ENCODE measurements around the gene EPB41L1.

EPB41L1 gene

DNA sequence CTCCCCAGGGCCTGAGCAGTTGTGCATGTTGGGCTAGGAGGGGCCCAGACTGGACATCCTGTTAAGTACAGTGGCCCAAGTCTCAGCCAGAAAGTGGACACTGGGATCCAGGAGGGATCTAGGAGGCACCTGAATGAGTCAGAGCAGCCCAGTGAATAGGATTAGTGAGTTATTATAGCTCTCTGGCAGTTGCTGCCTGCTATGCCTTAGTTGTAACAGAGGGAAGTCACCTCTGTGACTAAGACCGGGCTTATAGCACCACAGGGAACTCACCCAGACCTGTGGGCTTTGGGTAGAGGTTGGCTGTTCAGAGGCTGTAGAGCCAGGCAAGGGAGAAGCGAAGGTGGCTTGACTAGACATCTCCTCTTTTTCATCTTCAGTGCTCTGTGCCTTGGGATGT lies 42.7 kb downstream of the EPB41L1 start:
- DNase-seq = no peak

DNA sequence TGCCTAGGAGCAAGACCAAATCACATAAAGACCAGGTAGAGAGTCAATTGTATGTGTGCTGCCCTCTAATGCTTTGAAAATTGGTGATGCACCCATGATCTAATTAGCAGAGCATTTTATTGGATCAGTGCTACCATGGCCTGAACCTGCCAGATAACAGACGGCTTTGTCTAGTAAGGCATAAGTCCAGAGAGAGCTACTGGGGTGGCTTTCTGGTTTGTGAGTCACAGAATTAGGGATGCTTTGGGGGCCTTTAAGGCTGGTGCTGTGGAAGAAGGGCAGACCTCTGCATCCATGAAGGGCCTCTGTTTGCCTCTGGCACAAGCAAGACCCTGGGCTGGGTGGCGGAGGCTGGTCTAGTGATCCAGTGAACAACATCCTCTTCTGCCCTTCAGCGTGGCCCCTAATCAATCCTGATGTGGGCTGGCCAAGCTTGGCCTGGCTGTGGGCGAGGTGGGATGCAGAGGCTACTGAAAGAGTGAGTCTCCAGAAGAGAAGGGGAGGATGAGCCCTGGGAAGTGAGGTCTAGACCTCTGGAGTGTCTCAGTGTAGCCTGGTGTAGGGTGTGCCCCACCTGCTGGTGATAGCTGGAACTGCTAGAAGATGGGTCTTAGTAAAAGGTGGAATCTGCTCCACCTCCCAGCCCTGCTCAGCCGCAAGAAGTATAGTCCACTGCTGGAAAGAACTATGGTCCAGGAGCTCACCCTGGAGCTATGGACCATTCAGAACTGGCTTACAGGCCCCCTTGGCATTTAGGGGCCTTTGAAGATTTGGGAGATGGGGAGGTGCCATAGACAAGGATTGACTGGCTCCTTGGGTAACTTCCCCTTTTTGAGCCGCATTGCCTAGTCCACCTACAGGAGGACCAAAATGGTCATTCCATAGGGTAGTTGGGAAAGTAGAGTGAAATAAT lies 45.1 kb downstream of the EPB41L1 start:
- peak; percentile 60 for DNase-seq

DNA sequence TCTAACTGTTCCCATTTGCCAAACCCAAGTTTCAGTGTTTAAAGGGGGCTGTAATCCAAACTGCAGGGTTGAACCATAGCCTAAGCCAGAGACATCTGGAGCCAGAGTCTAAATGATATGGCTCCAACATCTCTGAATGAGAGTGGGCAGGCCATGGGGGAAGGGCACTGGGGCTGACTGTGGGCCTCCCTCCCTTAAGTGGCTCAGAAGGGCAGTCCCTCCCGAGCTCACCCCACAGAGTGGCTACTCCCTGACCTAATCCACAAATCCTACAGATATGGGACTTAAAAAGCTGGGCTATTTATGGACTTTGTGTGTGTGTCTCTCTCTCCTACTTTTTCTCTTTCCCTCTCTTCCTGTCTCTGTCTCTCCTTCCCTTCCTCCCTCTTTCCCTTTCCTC lies 45.9 kb downstream of the EPB41L1 start:
- DNase-seq = no peak

DNA sequence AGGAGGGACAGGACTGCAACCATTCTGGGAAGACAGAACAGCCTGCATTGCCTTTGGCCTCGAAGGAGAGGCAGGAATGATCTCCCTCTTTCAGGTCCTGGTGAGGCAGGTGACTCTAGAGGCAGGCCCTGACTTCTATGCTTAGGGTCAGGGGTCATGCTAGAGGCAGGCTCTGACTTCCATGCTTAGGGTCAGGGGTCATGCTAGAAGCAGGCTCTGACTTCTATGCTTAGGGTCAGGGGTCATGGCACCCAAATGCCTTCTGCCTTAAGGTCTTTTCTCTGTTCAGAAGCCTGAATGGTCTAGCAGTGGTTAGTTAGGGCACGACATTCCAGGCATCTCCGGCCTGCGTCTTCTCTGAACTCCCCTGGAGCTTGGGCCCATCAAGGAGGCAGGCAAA lies 46.7 kb downstream of the EPB41L1 start:
- no peak for DNase-seq

DNA sequence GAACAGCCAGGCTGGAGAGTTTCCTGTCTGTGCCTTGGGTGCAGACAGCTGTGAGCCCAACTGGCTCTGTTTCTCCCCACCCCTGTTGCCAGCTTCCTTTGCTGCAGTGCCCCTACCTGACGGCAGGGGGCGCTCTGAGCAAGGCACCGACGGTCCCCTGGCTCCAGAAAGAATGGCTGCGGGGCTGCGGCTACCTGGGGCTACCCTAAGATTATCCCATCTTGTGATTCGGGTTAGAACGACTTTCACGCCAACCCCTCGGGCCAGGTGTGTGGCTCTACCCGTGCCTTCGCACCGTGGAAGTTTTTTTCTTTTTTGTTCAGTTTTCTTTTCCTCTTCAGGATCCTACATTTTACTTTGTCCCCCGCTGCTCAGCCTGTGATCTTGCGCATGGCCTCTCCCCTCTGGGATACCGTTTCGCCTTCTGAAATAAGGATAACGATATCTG lies 48.4 kb downstream of the EPB41L1 start:
- peak; percentile 24 for DNase-seq

DNA sequence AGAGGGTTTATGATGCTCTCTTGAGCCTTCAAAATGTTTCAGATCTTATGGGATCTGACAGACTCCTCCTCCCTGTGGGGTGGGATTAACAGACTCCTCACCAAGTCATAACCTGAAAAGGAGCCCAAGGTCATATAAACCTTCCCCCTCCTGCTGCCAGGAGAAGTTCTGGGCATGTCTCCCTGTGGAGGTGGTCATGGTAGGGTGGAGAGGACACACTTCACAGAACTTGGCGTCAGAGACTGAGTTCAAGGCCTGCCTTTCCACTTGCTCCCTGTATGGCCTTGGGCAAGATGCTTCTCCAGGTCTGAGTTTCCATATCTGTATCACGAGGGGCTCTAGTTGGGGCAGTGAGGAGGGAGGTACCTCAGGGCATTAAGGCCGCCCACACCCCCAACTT lies 49.3 kb downstream of the EPB41L1 start:
- no peak for DNase-seq

DNA sequence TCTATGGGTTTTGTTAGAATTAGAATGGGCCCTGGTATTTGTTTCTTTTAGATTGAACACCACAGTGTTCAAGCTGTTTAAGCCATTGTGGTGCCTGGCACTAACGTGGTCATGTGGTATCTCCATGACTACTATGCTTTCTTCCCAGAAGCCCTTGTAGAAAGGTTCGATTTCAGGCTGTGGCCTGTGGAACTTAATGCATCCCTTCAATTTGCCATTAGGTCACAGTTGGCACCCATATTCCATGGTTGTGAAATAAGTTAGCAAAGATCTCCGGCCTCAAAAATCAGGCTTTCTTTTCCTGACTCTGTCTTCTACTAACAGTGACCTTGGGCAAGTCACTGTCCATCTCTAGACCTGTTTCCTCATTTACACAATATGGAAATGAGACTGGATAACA lies 50.5 kb downstream of the EPB41L1 start:
- DNase-seq = no peak

DNA sequence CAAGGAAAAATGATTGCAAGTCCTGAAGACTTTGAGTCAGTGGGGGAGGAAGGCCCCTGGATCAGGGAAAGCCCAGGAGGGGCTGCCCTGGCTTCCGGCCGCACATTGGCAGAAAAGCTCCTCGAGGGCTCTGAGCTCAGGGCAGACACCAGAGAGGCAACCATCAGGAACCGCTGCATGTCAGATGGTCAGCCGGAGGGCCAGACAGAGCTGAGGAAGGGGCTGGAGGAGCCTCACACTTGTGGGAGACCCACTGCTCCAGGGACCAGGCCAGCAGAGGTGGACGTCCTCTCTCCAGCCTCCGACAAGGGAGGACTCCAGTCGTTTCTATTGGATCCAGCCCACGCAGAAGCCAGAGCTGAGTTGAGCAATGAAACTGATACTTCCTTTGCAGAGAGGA lies 51.5 kb downstream of the EPB41L1 start:
- no peak for DNase-seq

DNA sequence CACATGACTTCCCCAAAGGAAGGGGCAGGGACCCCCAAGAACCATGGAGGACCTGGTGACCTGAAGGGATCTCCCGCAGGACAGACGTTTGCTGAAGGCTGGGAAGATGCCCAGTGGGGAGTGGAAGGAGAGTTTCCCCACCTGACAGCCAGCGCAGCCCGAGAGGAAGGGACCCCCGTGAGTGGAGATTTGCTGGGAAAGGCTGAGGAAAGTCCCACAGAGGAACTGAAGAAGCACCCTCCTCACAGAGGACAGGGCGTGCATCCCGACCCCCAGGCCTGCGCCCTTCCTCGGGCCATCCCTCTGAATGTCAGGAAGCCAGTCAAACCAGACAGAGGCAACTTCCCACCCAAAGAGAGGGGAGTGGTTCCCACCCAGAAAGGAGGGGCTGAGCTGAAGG lies 52.1 kb downstream of the EPB41L1 start:
- no peak for DNase-seq

DNA sequence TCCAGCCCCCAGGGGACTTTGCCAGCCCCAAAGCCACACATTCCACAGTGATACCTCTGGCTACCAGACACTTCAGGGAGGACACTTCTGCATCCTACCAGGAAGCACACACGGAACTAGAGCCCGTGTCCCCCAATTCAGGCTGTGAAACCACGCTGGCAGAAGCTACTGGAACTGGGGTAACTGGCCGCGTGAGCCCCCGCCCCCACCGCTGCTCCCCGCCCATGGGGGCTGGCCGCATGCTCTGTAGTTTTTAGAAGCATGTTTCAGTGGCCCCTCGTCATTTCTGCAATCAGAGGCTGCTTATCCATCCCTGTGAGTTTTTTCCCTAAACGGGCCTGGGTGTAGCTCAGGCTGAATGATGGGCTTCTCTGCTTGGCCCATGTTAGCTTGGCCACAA lies 53.1 kb downstream of the EPB41L1 start:
- no peak for DNase-seq

DNA sequence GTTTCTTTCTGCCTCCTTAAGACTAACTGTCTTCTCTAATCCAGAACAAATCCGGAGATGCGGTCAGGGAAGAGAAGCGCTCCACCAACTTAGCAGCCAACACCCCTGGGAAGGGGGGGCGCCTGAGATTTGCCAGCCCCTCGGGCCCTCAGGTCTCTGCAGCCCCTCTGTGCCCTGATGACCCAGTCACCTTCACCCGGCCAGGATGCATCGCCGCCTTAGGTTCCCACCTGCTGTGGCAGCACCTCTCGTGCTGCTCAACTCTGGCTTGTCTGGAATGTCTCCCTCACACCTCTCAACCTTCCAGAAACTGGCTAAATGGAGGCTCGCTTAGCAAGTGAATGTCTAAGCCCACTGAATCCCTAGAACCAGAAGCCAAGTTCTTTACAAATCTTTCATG lies 53.7 kb downstream of the EPB41L1 start:
- no peak for DNase-seq

DNA sequence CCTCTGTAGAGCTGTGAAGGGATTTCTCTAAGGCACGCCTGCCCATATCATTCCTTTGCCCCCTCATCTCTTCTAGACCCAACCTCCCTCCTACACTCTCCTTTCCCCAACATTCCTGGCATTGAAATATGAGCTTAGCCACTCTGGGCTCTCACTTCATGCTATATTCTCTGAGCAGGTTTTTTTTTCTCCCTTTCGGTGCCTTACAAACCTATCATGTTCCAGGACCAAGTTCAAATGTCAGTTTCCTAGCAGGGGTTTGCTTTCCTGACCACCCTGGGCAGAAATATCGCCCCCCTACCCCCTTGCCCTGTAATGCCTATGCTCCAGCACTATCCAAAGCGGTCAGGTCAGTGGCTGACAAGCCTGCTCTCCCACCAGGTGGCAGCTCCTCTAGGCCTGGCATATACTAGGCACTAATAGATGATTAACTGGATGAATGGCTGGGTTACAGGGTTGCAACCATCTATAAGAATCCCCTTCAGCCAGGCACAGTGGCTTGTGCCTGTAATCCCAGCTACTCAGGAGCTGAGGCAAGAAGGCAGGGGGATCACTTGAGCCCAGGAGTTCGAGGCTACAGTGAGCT lies 56.0 kb downstream of the EPB41L1 start:
- DNase-seq = no peak

DNA sequence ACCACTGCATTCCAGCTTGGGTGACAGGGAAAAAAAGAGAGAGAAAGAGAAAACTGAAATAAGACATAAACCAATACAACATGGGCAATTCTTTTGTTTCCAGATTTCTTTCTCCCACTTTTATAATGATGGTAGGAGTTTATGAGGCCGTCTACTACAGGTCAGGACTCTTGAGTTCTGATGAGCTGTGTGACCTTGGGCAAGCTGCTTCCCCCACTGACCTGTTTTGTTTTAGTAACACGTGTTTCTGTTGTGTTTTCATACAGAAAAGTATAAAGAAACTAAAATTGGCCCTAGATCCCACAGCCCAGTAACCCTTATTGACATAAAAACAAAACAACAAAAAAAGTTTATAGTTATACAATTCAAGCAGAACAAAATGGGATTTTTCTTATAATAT lies 58.8 kb downstream of the EPB41L1 start:
- DNase-seq = no peak

DNA sequence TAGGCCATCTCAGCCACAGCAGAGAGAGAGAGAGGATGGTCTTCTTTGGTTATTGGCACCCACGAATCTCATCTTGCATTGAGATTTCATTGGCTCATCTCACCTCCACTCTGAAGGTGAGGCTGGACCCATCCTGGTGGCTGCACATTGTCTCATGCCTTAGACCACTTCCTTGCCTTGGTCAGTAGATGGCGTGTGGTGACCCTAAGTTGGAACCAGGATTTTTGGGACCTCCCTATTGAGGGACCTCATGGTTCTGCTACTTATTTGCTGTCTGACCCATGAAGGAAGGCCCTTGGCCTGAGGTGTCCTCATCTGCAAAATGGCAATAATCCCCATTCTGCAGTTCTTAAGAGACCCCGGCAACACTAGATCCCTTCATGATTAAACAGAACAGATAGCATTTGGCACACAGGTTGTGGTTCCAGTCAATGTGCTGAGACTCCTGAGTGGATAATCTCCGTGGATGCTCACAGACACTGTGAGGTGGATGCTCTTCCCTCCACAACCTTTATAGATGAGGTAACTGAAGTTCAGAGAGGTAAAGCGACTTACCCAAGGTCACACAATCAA lies 60.2 kb downstream of the EPB41L1 start:
- peak; percentile 6 for DNase-seq

DNA sequence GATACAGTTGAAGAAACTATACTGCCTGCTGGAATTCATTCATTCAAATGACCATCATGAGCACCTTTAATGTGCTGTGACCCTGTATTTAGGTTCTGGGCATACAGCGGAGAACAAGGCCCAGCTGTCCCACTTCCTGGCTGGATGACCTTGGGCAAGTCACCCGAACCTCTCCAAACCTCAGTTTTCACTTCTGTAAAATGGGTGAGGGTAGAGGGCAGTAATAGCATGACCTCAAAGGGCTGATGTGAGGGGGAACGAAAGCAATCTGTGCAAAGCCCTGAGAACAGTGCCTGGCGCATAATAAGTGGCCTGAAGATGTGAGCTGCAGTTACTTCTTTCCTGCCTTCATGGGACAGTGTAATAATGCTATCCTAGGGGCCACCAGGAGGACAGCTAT lies 61.2 kb downstream of the EPB41L1 start:
- DNase-seq = no peak

DNA sequence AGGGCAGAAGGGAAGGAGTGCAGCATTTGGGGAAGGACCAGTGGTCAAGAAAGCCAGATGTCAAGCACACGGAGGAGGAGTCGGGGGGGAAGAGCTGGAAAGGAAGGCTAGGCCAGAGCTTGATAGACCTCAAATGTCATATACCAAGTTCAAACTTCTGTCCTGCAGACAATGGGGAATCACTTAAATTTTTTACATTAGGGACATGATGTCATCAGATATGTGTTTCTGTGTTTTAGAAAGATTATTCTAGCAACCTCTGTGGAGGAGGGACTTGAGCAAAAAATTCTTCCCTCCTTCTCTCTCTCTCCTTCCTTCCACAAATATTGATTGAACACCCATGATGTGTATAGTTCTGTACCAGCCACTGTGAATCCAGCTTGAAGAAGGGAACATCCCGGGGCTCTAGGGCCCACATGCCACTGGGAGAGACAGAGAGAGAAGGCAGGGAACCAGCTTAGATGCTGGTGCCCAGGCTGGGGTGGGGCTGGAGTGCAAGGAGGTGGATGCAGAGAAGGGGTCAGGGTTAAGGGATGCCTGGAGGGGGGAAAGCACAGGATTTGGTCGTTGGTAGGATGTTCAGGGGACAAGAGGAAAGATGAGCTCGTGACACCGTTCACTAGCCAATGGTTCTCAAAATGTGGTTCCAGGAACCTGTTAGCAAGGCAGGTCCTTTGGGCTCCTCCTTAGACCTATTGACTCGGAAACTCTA lies 61.9 kb downstream of the EPB41L1 start:
- no peak for DNase-seq

DNA sequence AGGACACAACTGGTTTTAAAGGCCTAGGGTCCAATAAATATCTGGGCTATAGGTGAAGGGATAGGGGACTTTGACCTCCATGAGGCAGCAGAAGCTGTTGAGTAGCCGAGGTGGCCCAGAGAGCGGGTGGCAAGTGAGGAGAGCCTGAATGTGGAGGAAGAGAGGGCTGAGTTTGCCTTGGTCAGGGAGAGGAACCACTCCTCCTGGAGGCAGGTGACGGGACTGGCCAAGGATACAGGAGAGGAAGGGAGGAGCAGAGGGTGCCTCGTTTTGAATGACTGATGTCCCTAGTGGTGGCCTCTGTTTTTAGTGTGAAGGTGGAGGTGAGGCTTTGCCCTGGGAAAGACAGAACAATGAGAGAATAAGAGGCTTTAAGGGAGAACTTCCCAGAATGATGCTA lies 62.7 kb downstream of the EPB41L1 start:
- DNase-seq = no peak

DNA sequence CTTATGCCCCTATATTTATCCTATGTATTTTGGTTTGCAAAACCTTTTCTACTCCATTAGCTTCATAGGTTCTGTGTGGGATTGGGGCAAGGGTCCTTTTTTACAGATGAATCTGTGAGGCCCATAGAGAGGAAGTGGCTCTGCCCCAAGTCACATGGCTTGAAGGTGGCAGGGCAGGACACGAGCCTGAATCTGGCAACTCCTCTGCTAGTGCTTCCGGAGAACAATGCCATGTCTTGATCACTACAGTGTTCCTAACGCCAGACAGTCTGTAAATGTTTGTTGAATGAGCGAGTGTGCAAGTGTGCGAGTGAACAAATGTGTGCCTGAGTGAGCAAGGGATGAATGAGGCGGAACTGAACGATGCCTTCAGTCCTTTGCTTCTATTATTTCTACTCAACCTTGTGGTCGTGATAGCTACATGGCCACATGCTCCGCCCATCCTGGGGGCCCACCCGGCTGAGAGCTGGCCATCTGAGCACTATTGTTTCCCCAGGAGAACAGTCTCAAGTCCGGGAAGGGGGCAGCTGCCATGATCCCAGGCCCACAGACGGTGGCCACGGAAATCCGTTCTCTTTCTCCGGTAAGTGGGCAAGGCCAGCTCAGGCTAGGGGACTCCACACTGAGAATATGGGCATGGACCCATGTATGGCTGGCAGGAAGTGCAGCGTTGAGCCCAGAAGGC lies 64.0 kb downstream of the EPB41L1 start:
- no peak for DNase-seq

DNA sequence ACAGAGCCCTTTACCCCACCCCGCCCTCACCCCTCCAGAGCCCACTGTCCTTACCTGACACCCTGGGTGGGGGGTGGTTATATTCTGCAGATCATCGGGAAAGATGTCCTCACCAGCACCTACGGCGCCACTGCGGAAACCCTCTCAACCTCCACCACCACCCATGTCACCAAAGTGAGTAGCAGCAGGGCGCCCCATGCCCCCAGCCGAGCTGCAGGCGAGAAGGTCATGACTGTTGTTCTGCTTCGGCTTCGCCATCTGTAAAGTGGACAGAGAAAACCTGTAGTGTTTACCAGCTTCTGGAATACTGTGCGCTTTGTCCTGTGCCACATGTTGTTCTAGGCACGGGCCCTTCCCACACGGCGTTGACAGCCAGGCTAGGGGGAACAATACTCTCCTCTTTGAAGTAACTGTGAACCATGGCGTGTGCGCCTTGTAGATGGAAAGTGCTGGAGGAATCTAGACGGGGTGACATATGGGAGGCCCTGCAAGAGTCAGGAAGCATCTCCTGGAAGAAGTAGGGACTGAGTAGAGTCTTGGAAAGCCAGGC lies 65.2 kb downstream of the EPB41L1 start:
- DNase-seq = no peak

DNA sequence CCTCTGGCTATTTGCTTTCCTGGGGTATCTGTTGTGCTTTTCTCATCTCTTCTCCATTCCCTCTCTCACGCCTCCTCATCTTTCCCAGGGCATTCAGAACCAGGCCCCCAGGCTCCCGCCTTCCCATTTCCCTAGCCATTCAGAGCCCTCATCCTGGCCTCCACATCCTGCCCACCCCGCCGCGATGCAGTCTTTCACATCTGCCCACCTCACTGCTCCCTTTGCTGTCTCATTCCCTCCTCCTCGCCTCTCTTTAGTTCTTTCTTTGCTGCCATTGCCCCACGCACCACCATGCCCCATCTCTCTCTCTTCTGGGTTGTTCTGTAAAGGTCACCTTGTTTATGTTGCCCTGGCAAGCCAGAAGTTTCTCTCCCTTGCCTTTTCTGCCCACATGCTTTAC lies 71.1 kb downstream of the EPB41L1 start:
- DNase-seq = no peak

DNA sequence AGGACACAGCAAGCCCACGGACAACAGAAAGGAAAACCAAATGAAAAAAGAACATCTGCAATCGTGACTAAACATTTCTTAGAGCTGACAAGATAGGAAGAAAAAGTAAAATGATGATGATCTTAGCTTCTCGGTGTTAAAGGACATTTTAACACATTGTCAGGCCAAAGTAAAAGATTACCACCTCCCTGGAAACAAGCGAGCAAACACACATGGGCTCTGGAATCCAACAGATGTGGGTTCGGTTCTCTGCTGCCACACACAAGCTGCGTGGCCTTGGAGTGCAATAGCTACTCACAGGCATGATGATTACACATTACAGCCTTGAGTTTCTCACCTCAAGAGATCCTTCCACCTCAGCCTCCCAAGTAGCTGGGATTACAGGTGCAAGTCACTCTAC lies 74.2 kb downstream of the EPB41L1 start:
- DNase-seq = no peak

DNA sequence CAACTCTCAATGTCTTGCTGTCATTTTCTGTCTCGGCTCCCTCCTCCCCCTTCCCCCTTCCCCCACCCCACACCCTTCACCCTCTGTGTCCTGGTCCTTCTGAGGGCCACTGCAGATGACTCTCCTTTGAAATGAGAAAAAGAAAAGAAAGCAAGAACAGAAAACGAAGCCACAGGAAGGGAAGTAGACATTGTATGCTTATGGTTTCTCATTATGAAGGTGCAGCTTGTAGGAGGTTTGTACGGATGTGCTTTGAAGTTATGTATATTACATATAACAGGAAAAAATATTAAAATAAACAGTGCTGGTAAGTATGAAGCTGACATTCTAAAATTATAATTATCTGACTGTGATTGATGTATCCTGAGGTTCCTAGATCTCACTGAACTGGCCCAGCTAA lies 75.5 kb downstream of the EPB41L1 start:
- no peak for DNase-seq

DNA sequence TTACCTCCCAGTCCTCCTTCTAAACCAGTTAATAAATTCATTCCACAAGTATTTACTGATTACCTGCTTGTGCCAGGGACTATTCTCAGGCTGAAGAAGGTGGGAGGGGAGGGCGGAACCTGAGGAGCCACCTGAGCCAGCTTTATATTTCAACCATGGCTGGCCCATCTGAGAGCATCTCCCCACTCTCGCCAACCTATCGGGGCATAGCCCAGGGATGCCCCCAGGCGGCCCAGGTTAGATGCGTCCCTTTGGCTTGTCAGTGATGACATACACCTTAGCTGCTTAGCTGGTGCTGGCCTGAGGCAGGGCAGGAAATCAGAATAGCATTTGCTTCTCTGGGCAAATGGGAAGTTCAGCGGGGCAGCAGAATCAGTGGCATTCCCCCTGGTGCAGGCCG lies 76.8 kb downstream of the EPB41L1 start:
- DNase-seq = no peak

Measured in NCI-H748 treated with DMSO at 0.1 percent for 48 hours (cell line).